Measurements from ENCODE around the gene GALR1.

The GALR1 gene

GRCh38 chr18:77321823-77322805 is 72.5 kb downstream of the GALR1 start:
- DNase-seq = no peak

- no peak for DNase-seq
These were observed 74.1 kb downstream of the GALR1 start for GRCh38 chr18:77323640-77324299.

Measured in SIG-M5 (cell line).